K562 (cell line): Measurements from ENCODE around the gene C16orf90. TPM values are rescaled to one million over a fixed set of nuclear protein-coding genes. Genes with fewer than 3 reads are reported as not detected.

Experiments used
- ATAC-seq: fragments of 200-7000 bp; cut with Tn5 transposase; 3 replicates; pipeline ENCODE4 v1.9.1; 2020; ENCODE audit warnings: moderate library complexity
- BruUV-seq: library from RNA; stranded (reverse); fragments of 400-500 nt; replicated peaks from 2 replicates; lab custom pipeline; 2021; lab: Mats Ljungman, UMichigan
- CTCF ChIA-PET: fragments of 300-600 bp; formaldehyde crosslinking; extraction: SDS; loops from one replicate; lab custom pipeline; 2021; ENCODE audit warnings: low intra/inter-chr PET ratio; lab: Yijun Ruan, JAX
- POLR2A ChIA-PET: fragments of 300-600, 350-650 bp; sonication (Branson Sonifier 250); formaldehyde crosslinking; extraction: SDS; loops from one replicate; lab custom pipeline; 2021; ENCODE audit warnings: antibody characterized with exemption, inconsistent platforms; lab: Yijun Ruan, JAX
- DNase-seq, 4 experiments: peaks; one replicate each; pipeline versions ENCODE4 v3.0.0 to v3.0.0-alpha.2; 2011 to 2018; ENCODE audit warnings: low spot score in 3 of 4, mixed read lengths in 3 of 4; ENCODE audit errors: extremely low read depth in 1 of 4
- FAIRE-seq: peaks from 2 replicates; lab custom pipeline; 2011; peaks lifted over from hg19 to GRCh38; lab: Jason Lieb, UNC
- H2AFZ ChIP-seq: 2 replicates; pipeline ENCODE4 v1.6.0; 2011; ENCODE audit warnings: low read depth, low read length, control low read depth, inconsistent platforms
- H3K27ac ChIP-seq: fragments of 200-600 bp; 3 replicates; pipeline ENCODE4 v1.8.0; 2011; ENCODE audit warnings: low read depth, mild to moderate bottlenecking, control low read depth, inconsistent platforms, low read length, moderate library complexity, mixed read lengths; ENCODE audit errors: extremely low read depth
- H3K27me3 ChIP-seq, 2 experiments: fragments of 300-600 bp in 1 of 2; 2 replicates in 1 of 2; 3 replicates in 1 of 2; pipeline versions ENCODE4 v1.6.0 to v1.8.0; 2011; ENCODE audit warnings: inconsistent platforms in 2 of 2, low read length in 2 of 2, mild to moderate bottlenecking in 1 of 2, mixed read lengths in 1 of 2, moderate library complexity in 1 of 2; ENCODE audit not compliant: control insufficient read depth in 2 of 2, insufficient read depth in 2 of 2
- H3K36me3 ChIP-seq: fragments of 300-600 bp; 3 replicates; pipeline ENCODE4 v1.8.0; 2011; ENCODE audit warnings: mild to moderate bottlenecking, low read length, inconsistent platforms; ENCODE audit not compliant: control insufficient read depth, insufficient read depth
- H3K4me1 ChIP-seq, 2 experiments: fragments of 200-600 bp in 1 of 2; replicated peaks in 1 of 2; 2 replicates in 1 of 2; 3 replicates in 1 of 2; pipeline versions ENCODE4 v1.5.1 to v1.8.0; 2011; ENCODE audit warnings: inconsistent platforms in 2 of 2, low read length in 2 of 2, mild to moderate bottlenecking in 1 of 2, mixed read lengths in 1 of 2, moderate library complexity in 1 of 2; ENCODE audit not compliant: control insufficient read depth in 2 of 2, insufficient read depth in 2 of 2
- H3K4me2 ChIP-seq: 2 replicates; pipeline ENCODE4 v1.6.1; 2011; ENCODE audit warnings: low read length, control low read depth, inconsistent platforms, mixed read lengths; ENCODE audit not compliant: insufficient read depth
- H3K4me3 ChIP-seq: fragments of 200-600 bp; sonication (generic), shearing (Covaris generic); 2 replicates; pipeline ENCODE4 v1.5.1; 2016; ENCODE audit warnings: control low read depth, inconsistent platforms
- H3K79me2 ChIP-seq: fragments of 200-600 bp; 3 replicates; pipeline ENCODE4 v1.8.0; 2011; ENCODE audit warnings: low read length, inconsistent platforms; ENCODE audit not compliant: control insufficient read depth, insufficient read depth
- H3K9ac ChIP-seq, 2 experiments: 2 replicates each; pipeline versions ENCODE4 v1.6.0 to v1.6.1; 2011; ENCODE audit warnings: low read depth in 2 of 2, low read length in 2 of 2, control low read depth in 1 of 2, inconsistent platforms in 1 of 2, mild to moderate bottlenecking in 1 of 2, mixed read lengths in 1 of 2; ENCODE audit not compliant: insufficient read depth in 1 of 2
- H3K9me1 ChIP-seq: one replicate; pipeline ENCODE4 v1.6.0; 2011; ENCODE audit warnings: inconsistent platforms, mild to moderate bottlenecking, low read length, moderate library complexity; ENCODE audit not compliant: control insufficient read depth, insufficient read depth
- H3K9me3 ChIP-seq: replicated peaks from 2 replicates; pipeline ENCODE4 v1.5.1; 2011; ENCODE audit warnings: low read depth, low read length, inconsistent platforms; ENCODE audit not compliant: control insufficient read depth, insufficient read depth
- H4K20me1 ChIP-seq: replicated peaks from 2 replicates; pipeline ENCODE4 v1.6.1; 2011; ENCODE audit warnings: low read length, inconsistent platforms, mixed read lengths; ENCODE audit not compliant: control insufficient read depth, insufficient read depth
- CHD4 ChIP-seq: fragments of 200-600 bp; sonication (generic); IDR thresholded peaks from 3 replicates; pipeline ENCODE4 v1.6.1; 2012; ENCODE audit warnings: low read depth, mild to moderate bottlenecking, mixed read lengths, low read length, inconsistent platforms; ENCODE audit not compliant: insufficient read depth, insufficient replicate concordance, poor library complexity, severe bottlenecking
- ETV6 ChIP-seq, 3 experiments: fragments of 150-350 bp in 1 of 3; sonication (generic) in 1 of 3; formaldehyde crosslinking in 1 of 3; IDR thresholded peaks; 2 replicates each; pipeline versions ENCODE4 v1.6.1 to v1.8.0; 2014 to 2022; ENCODE audit warnings: borderline replicate concordance in 2 of 3, low read depth in 2 of 3, antibody characterized with exemption in 1 of 3, low read length in 1 of 3, mild to moderate bottlenecking in 1 of 3, missing genetic modification reagents in 1 of 3
- SP1 ChIP-seq: sonication (generic); formaldehyde crosslinking; IDR thresholded peaks from 2 replicates; pipeline ENCODE4 v1.8.1; 2022; ENCODE audit warnings: mild to moderate bottlenecking, missing genetic modification reagents
- ZNF133 ChIP-seq: fragments of 250-450 bp; sonication (Bioruptor Pico); IDR thresholded peaks from 2 replicates; pipeline ENCODE4 v1.4.0; 2020; ENCODE audit warnings: mild to moderate bottlenecking
- ZNF143 ChIP-seq: sonication (generic); formaldehyde crosslinking; IDR thresholded peaks from 2 replicates; pipeline ENCODE4 v1.9.0; 2022; ENCODE audit warnings: mild to moderate bottlenecking, missing genetic modification reagents
- WGBS: fragments of 100-300 bp; shearing (Covaris generic); methylation state at CpG from one replicate; pipeline ENCODE4 v1.1.6; 2016; ENCODE audit warnings: low coverage, mixed read lengths; ENCODE audit not compliant: insufficient coverage; ENCODE audit errors: missing lambda C conversion rate; 5-methylcytosine and 5-hydroxymethylcytosine counted together
- in situ Hi-C: fragments of 300-500 bp; cut with MboI; formaldehyde crosslinking; loops from 4 replicates; pipeline ENCODE4 v1.15.0; 2018; ENCODE audit warnings: inconsistent platforms, mixed read lengths
- intact Hi-C: fragments of 100-400 bp; cut with micrococcal nuclease; formaldehyde crosslinking; loops from 2 replicates; pipeline ENCODE4 v1.14.2; 2022
- polyA plus RNA-seq, 8 experiments: library from polyadenylated mRNA; depleted of rRNA in 4 of 8; stranded (reverse) in 5 of 8; unstranded in 3 of 8; fragments of >200 nt; fragmentation: Nextera tagmentation in 2 of 8; fragmentation: Illumina TruSeq in 1 of 8; extraction: Ambion mirVana in 2 of 8; extraction: Trizol in 1 of 8; gene quantifications; 2 replicates each; pipeline versions ENCODE4 v1.2.1 to v1.2.3, GENCODE V29; 2011 to 2014; ENCODE audit warnings: inconsistent platforms in 1 of 8, missing spikeins in 1 of 8
- total RNA-seq, 7 experiments: library from RNA; depleted of rRNA in 6 of 7; stranded (reverse); fragments of >200 nt in 6 of 7; fragmentation: Illumina TruSeq in 2 of 7; extraction: Trizol in 2 of 7; gene quantifications; 2 replicates each; pipeline versions ENCODE4 v1.2.1 to v1.2.3, GENCODE V29; 2011 to 2021; ENCODE audit warnings: low replicate concordance in 1 of 7
- TF ChIP-seq, protein P1 (sequence below): IDR thresholded peaks from 3 replicates; pipeline ENCODE4 v1.6.1; 2011; ENCODE audit warnings: borderline replicate concordance, mild to moderate bottlenecking; ENCODE audit not compliant: insufficient read length, insufficient read depth
- TF ChIP-seq, protein P2 (sequence below): sonication (generic); formaldehyde crosslinking; IDR thresholded peaks from 2 replicates; pipeline ENCODE4 v1.8.1; 2023; ENCODE audit warnings: mild to moderate bottlenecking, missing genetic modification reagents
- TF ChIP-seq, protein P3 (sequence below), 2 experiments: IDR thresholded peaks; 2 replicates each; pipeline ENCODE4 v1.6.1; 2012; ENCODE audit warnings: improper control_type of control experiment in 2 of 2, low read depth in 2 of 2, low read length in 2 of 2, borderline replicate concordance in 1 of 2

Gene C16orf90
- total and polyA plus RNA-seq, 9 of the 15 experiments (the other 6 are each of a cell fraction or from before 2014, with no cell fraction given) = not detected

DNA sequence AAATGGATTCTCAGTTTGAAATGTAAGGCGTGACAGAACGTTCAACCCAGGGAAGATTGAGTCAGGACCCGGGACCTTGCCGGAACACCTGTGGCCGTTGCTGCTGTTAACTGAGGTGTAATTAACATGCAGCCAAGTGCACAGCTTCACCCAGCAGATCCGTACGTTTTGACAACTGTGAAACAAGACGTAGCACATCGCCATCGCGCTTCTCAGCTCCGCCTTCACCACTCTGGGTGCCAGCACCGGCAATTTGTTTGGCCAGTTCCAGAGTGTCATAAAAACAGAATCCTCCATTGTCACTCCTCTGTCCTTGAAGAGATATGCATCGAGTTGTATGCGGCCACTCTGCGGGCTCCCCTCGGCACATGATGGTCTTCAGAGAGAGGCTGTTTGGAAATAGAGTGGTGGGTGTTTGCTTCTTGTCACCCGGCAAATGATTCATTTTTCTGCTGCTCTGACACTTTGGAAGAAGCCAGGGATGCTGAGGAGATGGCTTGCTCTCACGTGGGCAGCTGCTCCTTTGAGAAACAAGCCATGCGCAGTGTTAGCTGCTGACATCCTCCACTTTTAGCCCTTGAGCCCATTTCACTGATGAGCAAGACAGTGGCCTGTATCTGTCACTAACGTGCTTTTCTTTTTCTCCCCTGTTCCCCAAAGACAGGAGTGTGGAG lies 29.2 kb downstream of the C16orf90 start:
- Histone ChIP-seq H3K27ac (no peak overlapping the region), H3K27me3 (no peaks in the 10 kb centered on the region), H3K4me3 (no peak overlapping the region), H3K4me1 (peaks cover 0 to 6% of the 10 kb centered on the region in 2 experiments; a peak in 3 of 5 replicates), H3K4me2 (no peak overlapping the region), H3K79me2 (peaks cover 55% of the 10 kb centered on the region), H3K9ac (no peak overlapping the region), H4K20me1 (peaks cover 12% of the 10 kb centered on the region; the same call in 1 of the 2 replicates), H3K9me1 (peaks cover 2% of the 10 kb centered on the region), H3K36me3 (peaks cover 8% of the 10 kb centered on the region; the same call in 1 of the 3 replicates), H3K9me3 (no peaks in the 10 kb centered on the region), H2AFZ (no peak overlapping the region)
- 91% methylated on average over 21 of the region's 21 CpGs for WGBS
- FAIRE-seq (no peak), ATAC-seq (no peak), DNase-seq (no peak)
- POLR2A ChIA-PET = interaction anchor here (1.3 kb wide), 1 partner anchor 9 kb away, joined by 3 read pairs; no protein-coding TSS in a partner anchor
- BruUV-seq = no TSS peak
- intact Hi-C loops = no loop called here
- TF ChIP-seq ZNF133 (CRISPR knock-in tag) = no peak
- TF ChIP-seq, protein P1, sequence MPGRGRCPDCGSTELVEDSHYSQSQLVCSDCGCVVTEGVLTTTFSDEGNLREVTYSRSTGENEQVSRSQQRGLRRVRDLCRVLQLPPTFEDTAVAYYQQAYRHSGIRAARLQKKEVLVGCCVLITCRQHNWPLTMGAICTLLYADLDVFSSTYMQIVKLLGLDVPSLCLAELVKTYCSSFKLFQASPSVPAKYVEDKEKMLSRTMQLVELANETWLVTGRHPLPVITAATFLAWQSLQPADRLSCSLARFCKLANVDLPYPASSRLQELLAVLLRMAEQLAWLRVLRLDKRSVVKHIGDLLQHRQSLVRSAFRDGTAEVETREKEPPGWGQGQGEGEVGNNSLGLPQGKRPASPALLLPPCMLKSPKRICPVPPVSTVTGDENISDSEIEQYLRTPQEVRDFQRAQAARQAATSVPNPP = no peak
- TF ChIP-seq, protein P2, sequence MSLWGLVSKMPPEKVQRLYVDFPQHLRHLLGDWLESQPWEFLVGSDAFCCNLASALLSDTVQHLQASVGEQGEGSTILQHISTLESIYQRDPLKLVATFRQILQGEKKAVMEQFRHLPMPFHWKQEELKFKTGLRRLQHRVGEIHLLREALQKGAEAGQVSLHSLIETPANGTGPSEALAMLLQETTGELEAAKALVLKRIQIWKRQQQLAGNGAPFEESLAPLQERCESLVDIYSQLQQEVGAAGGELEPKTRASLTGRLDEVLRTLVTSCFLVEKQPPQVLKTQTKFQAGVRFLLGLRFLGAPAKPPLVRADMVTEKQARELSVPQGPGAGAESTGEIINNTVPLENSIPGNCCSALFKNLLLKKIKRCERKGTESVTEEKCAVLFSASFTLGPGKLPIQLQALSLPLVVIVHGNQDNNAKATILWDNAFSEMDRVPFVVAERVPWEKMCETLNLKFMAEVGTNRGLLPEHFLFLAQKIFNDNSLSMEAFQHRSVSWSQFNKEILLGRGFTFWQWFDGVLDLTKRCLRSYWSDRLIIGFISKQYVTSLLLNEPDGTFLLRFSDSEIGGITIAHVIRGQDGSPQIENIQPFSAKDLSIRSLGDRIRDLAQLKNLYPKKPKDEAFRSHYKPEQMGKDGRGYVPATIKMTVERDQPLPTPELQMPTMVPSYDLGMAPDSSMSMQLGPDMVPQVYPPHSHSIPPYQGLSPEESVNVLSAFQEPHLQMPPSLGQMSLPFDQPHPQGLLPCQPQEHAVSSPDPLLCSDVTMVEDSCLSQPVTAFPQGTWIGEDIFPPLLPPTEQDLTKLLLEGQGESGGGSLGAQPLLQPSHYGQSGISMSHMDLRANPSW (CRISPR knock-in tag) = no peak
- TF ChIP-seq SP1 (CRISPR knock-in tag) = no peak
- no peak for TF ChIP-seq CHD4
- TF ChIP-seq ETV6 (IDR thresholded peaks at IDR 0.05; ENCODE audit: borderline replicate concordance in 1 of 2, low read depth in 2 of 2, low read length in 1 of 2) = no peak
- TF ChIP-seq ETV6 (CRISPR knock-in tag; IDR thresholded peaks at IDR 0.05; ENCODE audit: borderline replicate concordance) = no peak
- TF ChIP-seq, protein P3, sequence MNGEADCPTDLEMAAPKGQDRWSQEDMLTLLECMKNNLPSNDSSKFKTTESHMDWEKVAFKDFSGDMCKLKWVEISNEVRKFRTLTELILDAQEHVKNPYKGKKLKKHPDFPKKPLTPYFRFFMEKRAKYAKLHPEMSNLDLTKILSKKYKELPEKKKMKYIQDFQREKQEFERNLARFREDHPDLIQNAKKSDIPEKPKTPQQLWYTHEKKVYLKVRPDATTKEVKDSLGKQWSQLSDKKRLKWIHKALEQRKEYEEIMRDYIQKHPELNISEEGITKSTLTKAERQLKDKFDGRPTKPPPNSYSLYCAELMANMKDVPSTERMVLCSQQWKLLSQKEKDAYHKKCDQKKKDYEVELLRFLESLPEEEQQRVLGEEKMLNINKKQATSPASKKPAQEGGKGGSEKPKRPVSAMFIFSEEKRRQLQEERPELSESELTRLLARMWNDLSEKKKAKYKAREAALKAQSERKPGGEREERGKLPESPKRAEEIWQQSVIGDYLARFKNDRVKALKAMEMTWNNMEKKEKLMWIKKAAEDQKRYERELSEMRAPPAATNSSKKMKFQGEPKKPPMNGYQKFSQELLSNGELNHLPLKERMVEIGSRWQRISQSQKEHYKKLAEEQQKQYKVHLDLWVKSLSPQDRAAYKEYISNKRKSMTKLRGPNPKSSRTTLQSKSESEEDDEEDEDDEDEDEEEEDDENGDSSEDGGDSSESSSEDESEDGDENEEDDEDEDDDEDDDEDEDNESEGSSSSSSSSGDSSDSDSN (IDR thresholded peaks at IDR 0.05; ENCODE audit: borderline replicate concordance in 1 of 2, low read depth in 2 of 2, low read length in 2 of 2) = no peak
- TF ChIP-seq ZNF143 = no peak
- in situ Hi-C loops = no loop called here
- CTCF ChIA-PET = no interaction called here
